GM03348 (cell line): ENCODE measurements around the gene DSE.

Experiments used
- DNase-seq: peaks from one replicate; pipeline ENCODE4 v3.0.0; 2012; ENCODE audit warnings: low spot score

The DSE gene

GRCh38 chr6:116482780-116483179 lies 112.0 kb downstream of the DSE start:
- no peak for DNase-seq

- no peak for DNase-seq
Measured at GRCh38 chr6:116483616-116484015, 112.9 kb downstream of the DSE start.

GRCh38 chr6:116485559-116486184 lies 114.9 kb downstream of the DSE start:
- DNase-seq = no peak

GRCh38 chr6:116491610-116492330 lies 121.0 kb downstream of the DSE start:
- no peak for DNase-seq

- no peak for DNase-seq
Measured at GRCh38 chr6:116492331-116493067, 121.8 kb downstream of the DSE start.
